ENCODE results near the gene SUPT4H1.

SUPT4H1 gene

GRCh38 chr17:58336456-58337209 is 15.4 kb downstream of the SUPT4H1 start:
- Histone ChIP-seq H3K27me3 (replicated peaks; ENCODE audit: control insufficient read depth, insufficient read depth, low read length, poor library complexity, severe bottlenecking) (no peaks in the 10 kb centered on the region), H3K36me3 (ENCODE audit: control insufficient read depth, insufficient read depth, low read length) (peaks cover 6% of the 10 kb centered on the region), H3K9me3 (ENCODE audit: control insufficient read depth, low read length) (no peaks in the 10 kb centered on the region), H3K4me1 (ENCODE audit: control insufficient read depth, insufficient read depth, low read length, poor library complexity, severe bottlenecking) (peaks cover 79% of the 10 kb centered on the region), H3K27ac (ENCODE audit: insufficient read depth, low read length, poor library complexity, severe bottlenecking) (peak overlapping the region; percentile 98), H3K4me3 (ENCODE audit: insufficient read depth, low read depth, low read length, poor library complexity, severe bottlenecking) (peak overlapping the region; percentile 98)
- DNase-seq = no peak

DNA sequence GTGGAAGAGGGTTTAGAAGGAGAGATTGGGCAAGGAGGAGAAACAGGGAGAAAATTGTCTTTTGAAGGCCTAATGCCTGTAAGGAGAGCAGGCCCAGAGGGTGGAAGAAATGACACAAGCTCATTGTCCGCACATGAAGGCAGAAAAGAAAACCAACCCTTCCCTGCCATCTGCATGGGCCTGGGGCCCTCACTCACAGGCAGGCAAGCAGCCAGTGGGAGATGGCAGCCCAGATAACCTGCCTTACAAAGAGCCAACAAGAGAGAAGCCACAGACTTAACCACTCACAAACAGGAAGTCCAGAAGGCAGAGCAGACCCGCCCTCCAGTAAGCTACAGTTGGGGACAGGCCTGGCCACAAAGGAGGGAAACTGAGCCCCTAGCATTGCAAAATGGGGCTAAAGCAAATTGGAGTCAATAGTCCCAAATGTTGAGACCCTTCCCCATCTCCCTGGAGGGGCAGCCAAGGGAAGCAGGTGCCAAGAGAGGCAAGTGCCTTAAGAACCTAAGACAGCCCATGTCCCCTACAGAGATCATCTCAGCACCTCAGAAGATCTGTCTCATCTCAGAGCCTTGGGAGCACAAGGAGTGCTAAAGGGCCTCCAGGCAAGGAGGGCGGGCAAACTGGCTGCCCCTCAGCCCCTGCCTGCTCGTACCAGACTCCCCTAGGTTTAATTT is 16.1 kb downstream of the SUPT4H1 start:
- Histone ChIP-seq H3K4me1 (ENCODE audit: control insufficient read depth, insufficient read depth, low read length, poor library complexity, severe bottlenecking) (peaks cover 76% of the 10 kb centered on the region), H3K36me3 (ENCODE audit: control insufficient read depth, insufficient read depth, low read length) (peaks cover 13% of the 10 kb centered on the region), H3K9me3 (ENCODE audit: control insufficient read depth, low read length) (no peaks in the 10 kb centered on the region), H3K4me3 (ENCODE audit: insufficient read depth, low read depth, low read length, poor library complexity, severe bottlenecking) (peak overlapping the region; percentile 98), H3K27ac (ENCODE audit: insufficient read depth, low read length, poor library complexity, severe bottlenecking) (peak overlapping the region; percentile 98), H3K27me3 (replicated peaks; ENCODE audit: control insufficient read depth, insufficient read depth, low read length, poor library complexity, severe bottlenecking) (no peaks in the 10 kb centered on the region)
- peak; percentile 55 to 65 (median 64) for DNase-seq

- H3K4me3 ChIP-seq (ENCODE audit: insufficient read depth, low read depth, low read length, poor library complexity, severe bottlenecking) = peak overlapping the region; percentile 98
- H3K27ac ChIP-seq (ENCODE audit: insufficient read depth, low read length, poor library complexity, severe bottlenecking) = peak overlapping the region; percentile 98
- H3K36me3 ChIP-seq (ENCODE audit: control insufficient read depth, insufficient read depth, low read length) = peaks cover 20% of the 10 kb centered on the region
- no peak for DNase-seq
- H3K27me3 ChIP-seq (replicated peaks; ENCODE audit: control insufficient read depth, insufficient read depth, low read length, poor library complexity, severe bottlenecking) = no peaks in the 10 kb centered on the region
- peaks cover 73% of the 10 kb centered on the region for H3K4me1 ChIP-seq (ENCODE audit: control insufficient read depth, insufficient read depth, low read length, poor library complexity, severe bottlenecking)
- no peaks in the 10 kb centered on the region for H3K9me3 ChIP-seq (ENCODE audit: control insufficient read depth, low read length)
Measured at GRCh38 chr17:58335061-58335731, 16.8 kb downstream of the SUPT4H1 start.

GRCh38 chr17:58334661-58335060 is 17.3 kb downstream of the SUPT4H1 start:
- Histone ChIP-seq H3K36me3 (ENCODE audit: control insufficient read depth, insufficient read depth, low read length) (peaks cover 23% of the 10 kb centered on the region), H3K4me1 (ENCODE audit: control insufficient read depth, insufficient read depth, low read length, poor library complexity, severe bottlenecking) (peaks cover 69% of the 10 kb centered on the region), H3K4me3 (ENCODE audit: insufficient read depth, low read depth, low read length, poor library complexity, severe bottlenecking) (peak overlapping the region; percentile 98)

DNA sequence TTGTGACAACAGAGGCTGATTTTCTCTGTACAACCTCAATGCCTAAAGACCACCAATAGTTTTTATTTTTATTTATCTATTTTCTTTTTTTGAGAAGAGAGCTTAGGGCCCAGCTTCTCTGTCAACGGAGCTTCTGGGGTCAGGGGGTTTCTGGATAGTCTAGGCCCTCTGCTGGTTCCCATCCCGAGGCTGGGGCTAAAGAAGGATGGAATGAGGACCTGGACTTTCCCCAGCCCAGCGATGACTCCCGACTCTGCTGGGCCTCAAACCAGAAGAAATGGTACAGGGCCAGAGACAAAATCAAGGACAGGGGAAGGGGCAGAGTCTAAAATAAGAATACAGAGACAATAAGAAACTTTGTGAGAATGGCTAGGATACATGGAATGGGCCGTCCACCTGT is 17.7 kb downstream of the SUPT4H1 start:
- Histone ChIP-seq H3K36me3 (ENCODE audit: control insufficient read depth, insufficient read depth, low read length) (peaks cover 23% of the 10 kb centered on the region), H3K4me1 (ENCODE audit: control insufficient read depth, insufficient read depth, low read length, poor library complexity, severe bottlenecking) (peaks cover 69% of the 10 kb centered on the region), H3K27me3 (replicated peaks; ENCODE audit: control insufficient read depth, insufficient read depth, low read length, poor library complexity, severe bottlenecking) (no peaks in the 10 kb centered on the region), H3K9me3 (ENCODE audit: control insufficient read depth, low read length) (no peaks in the 10 kb centered on the region), H3K27ac (ENCODE audit: insufficient read depth, low read length, poor library complexity, severe bottlenecking) (peak overlapping the region; percentile 98), H3K4me3 (ENCODE audit: insufficient read depth, low read depth, low read length, poor library complexity, severe bottlenecking) (peak overlapping the region; percentile 98)
- no peak for DNase-seq

More at GRCh38 chr17:58334661-58335060, 17.3 kb downstream of the SUPT4H1 start:
- no peaks in the 10 kb centered on the region for H3K27me3 ChIP-seq (replicated peaks; ENCODE audit: control insufficient read depth, insufficient read depth, low read length, poor library complexity, severe bottlenecking)
- no peaks in the 10 kb centered on the region for H3K9me3 ChIP-seq (ENCODE audit: control insufficient read depth, low read length)
- DNase-seq = no peak
- H3K27ac ChIP-seq (ENCODE audit: insufficient read depth, low read length, poor library complexity, severe bottlenecking) = peak overlapping the region; percentile 98

DNA sequence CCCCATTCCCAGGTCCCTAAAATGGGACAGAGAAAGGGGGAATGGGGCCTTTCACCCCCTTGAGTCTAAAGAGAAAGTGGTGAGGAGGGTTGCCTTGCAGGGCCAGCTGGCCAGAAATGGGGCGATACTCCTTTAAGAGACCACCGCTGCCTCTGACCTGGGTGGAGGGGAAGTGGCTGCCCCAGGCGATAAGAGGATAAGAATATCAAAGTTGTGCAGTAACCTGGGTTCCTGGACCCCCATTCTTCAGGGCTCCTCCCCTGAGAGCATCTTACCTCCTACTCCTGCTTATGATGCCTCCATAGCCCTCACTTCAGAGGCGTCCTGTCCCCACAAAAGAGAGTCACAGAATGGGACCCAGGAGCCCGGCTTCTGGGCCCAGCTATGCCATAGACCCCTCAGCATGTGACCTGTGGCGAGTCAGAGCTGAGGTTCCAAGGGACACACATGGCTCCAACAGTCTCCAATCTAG is 18.2 kb downstream of the SUPT4H1 start:
- H3K27me3 ChIP-seq (replicated peaks; ENCODE audit: control insufficient read depth, insufficient read depth, low read length, poor library complexity, severe bottlenecking) = no peaks in the 10 kb centered on the region
- H3K36me3 ChIP-seq (ENCODE audit: control insufficient read depth, insufficient read depth, low read length) = peaks cover 23% of the 10 kb centered on the region
- H3K9me3 ChIP-seq (ENCODE audit: control insufficient read depth, low read length) = no peaks in the 10 kb centered on the region
- peaks cover 68% of the 10 kb centered on the region for H3K4me1 ChIP-seq (ENCODE audit: control insufficient read depth, insufficient read depth, low read length, poor library complexity, severe bottlenecking)
- peak overlapping the region; percentile 98 for H3K27ac ChIP-seq (ENCODE audit: insufficient read depth, low read length, poor library complexity, severe bottlenecking)
- H3K4me3 ChIP-seq (ENCODE audit: insufficient read depth, low read depth, low read length, poor library complexity, severe bottlenecking) = peak overlapping the region; percentile 98
- no peak for DNase-seq

DNA sequence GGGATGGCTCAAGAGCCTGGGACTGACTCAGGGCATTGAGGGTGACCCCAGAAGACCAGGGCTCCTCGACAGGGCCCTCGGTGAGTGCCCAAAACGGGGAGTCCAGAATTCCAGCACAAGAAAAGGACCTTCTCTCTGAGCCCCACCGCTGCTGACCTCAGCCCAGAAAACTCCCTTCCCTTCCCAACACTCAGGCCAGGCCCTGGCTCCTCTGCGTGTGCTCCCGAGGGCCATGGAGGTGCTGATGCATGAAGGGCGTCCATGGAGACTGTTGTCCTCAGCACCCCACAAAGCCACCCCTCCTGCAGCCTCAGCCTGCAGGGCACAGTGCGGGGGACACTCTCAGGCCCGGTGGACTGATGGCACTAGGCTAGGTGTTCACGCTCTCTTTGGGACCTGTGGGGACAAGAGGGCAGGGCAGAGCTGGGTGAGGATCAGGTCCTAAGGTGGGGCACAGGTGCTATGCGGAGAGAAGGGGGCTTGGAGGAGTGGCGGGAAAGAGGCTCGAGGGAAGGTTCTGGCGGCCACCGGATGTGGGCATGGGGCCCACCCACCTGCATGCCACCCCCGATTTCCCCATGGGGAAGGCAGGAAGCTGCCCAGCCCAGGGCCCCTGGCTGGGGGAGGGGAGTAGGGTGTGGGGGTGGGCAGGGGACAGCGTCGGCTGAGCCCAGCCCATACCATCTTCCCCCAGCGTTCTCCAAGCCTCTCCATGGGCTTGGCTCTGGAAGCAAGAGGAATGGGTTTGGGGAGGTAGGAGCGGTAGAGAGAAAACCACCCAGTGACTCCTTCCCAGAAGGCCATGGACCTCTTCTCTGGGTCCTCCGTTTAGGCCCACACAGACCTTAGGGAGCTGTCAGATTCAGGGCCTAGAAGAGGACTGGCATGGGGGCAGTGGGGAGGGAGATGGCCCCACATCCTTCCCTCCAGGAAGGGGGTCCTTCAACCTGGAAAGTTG is 18.9 kb downstream of the SUPT4H1 start:
- no peak for DNase-seq
- Histone ChIP-seq H3K4me1 (ENCODE audit: control insufficient read depth, insufficient read depth, low read length, poor library complexity, severe bottlenecking) (peaks cover 68% of the 10 kb centered on the region), H3K36me3 (ENCODE audit: control insufficient read depth, insufficient read depth, low read length) (peaks cover 23% of the 10 kb centered on the region), H3K4me3 (ENCODE audit: insufficient read depth, low read depth, low read length, poor library complexity, severe bottlenecking) (peak overlapping the region; percentile 98), H3K27ac (ENCODE audit: insufficient read depth, low read length, poor library complexity, severe bottlenecking) (peak overlapping the region; percentile 98), H3K27me3 (replicated peaks; ENCODE audit: control insufficient read depth, insufficient read depth, low read length, poor library complexity, severe bottlenecking) (no peaks in the 10 kb centered on the region), H3K9me3 (ENCODE audit: control insufficient read depth, low read length) (no peaks in the 10 kb centered on the region)

DNA sequence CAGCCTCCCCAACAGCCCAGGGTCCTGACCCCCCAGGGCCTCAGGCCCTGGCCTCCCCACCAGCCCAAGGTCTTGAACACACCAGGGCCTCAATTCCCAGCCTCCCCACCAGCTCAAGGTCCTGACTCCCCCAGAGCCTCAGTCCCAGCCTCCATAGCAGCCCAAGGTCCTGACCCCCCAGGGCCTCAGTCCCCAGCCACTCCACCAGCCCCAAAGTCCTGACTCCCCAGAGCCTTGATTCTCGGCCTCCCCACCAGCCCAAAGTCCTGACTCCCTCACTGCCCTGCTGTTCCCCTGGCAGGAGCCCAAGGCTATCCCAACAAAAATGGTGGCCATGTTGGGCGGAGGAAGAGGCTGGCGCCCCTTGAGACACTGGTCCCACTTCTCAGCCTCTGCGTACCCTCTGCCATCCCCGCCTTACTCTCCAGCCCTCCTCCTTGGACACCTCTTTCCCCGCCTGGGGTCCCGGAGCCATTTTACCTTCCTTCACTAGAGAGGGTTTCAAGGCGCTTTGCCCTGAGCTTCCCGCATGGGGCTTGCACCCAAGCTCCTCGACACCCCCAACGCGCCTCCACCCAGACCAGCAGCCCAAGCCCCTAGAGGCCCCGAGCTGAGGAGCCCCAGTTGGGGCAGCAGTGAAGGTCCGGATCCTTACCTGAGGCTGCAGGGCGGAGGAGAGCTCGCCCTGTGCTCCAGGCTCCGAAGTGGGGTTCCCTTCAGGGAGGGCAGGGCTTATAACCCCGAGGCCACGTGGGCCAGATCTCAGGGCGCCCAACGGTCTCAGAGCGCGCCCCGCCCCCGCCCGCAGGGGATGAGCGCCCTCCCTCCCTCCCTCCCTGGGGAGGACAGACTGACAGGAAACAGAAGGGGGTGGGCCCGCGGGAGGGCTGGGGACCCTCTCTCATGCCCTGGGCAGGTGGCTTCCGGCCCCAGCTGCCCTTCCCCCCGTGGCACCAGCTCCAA is 19.9 kb downstream of the SUPT4H1 start:
- no peaks in the 10 kb centered on the region for H3K27me3 ChIP-seq (replicated peaks; ENCODE audit: control insufficient read depth, insufficient read depth, low read length, poor library complexity, severe bottlenecking)
- peak overlapping the region; percentile 98 for H3K4me3 ChIP-seq (ENCODE audit: insufficient read depth, low read depth, low read length, poor library complexity, severe bottlenecking)
- peak; percentile 75 to 79 (median 79) for DNase-seq
- H3K36me3 ChIP-seq (ENCODE audit: control insufficient read depth, insufficient read depth, low read length) = peaks cover 23% of the 10 kb centered on the region
- peak overlapping the region; percentile 98 for H3K27ac ChIP-seq (ENCODE audit: insufficient read depth, low read length, poor library complexity, severe bottlenecking)
- H3K4me1 ChIP-seq (ENCODE audit: control insufficient read depth, insufficient read depth, low read length, poor library complexity, severe bottlenecking) = peaks cover 65% of the 10 kb centered on the region
- H3K9me3 ChIP-seq (ENCODE audit: control insufficient read depth, low read length) = no peaks in the 10 kb centered on the region
